ENCODE results near the gene SFXN1. TPM values are rescaled to one million over a fixed set of nuclear protein-coding genes. Genes with fewer than 3 reads are reported as not detected.

Gene SFXN1
- total RNA-seq, 1 donor from 2014 or later = 181 TPM

GRCh38 chr5:175489693-175490443, 11.5 kb downstream of the SFXN1 start:
- Mint-ChIP-seq H3K36me3 (peaks cover 70% of the 10 kb centered on the region), H3K27ac (no peak overlapping the region), H3K9me3 (peaks cover 2% of the 10 kb centered on the region), H3K27me3 (ENCODE audit: insufficient read depth, low read depth) (peaks cover 3% of the 10 kb centered on the region), H3K4me1 (no peaks in the 10 kb centered on the region), H3K4me3 (no peak overlapping the region)
- Histone ChIP-seq H3K4me3 (no peak overlapping the region), H3K36me3 (peaks cover 7% of the 10 kb centered on the region), H3K4me2 (no peak overlapping the region), H3K4me1 (no peaks in the 10 kb centered on the region), H3F3A (ENCODE audit: low read depth) (no peaks in the 10 kb centered on the region), H4K20me1 (ENCODE audit: low read depth) (peaks cover 67% of the 10 kb centered on the region), H3K27me3 (no peaks in the 10 kb centered on the region), H3K79me2 (ENCODE audit: low read depth) (peaks cover 79% of the 10 kb centered on the region), H3K9ac (no peak overlapping the region), H2AFZ (replicated peaks) (no peak overlapping the region), H3K27ac (no peak overlapping the region), H3K9me3 (ENCODE audit: low read depth) (no peaks in the 10 kb centered on the region)
- no peak for DNase-seq (ENCODE audit: low spot score)
- TF ChIP-seq EZH2 (IDR thresholded peaks at IDR 0.05) = no peak
- no peak for TF ChIP-seq EZH2phosphoT487 (IDR thresholded peaks at IDR 0.05)
- TF ChIP-seq, protein P1, sequence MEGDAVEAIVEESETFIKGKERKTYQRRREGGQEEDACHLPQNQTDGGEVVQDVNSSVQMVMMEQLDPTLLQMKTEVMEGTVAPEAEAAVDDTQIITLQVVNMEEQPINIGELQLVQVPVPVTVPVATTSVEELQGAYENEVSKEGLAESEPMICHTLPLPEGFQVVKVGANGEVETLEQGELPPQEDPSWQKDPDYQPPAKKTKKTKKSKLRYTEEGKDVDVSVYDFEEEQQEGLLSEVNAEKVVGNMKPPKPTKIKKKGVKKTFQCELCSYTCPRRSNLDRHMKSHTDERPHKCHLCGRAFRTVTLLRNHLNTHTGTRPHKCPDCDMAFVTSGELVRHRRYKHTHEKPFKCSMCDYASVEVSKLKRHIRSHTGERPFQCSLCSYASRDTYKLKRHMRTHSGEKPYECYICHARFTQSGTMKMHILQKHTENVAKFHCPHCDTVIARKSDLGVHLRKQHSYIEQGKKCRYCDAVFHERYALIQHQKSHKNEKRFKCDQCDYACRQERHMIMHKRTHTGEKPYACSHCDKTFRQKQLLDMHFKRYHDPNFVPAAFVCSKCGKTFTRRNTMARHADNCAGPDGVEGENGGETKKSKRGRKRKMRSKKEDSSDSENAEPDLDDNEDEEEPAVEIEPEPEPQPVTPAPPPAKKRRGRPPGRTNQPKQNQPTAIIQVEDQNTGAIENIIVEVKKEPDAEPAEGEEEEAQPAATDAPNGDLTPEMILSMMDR (IDR thresholded peaks at IDR 0.05) = no peak

DNA sequence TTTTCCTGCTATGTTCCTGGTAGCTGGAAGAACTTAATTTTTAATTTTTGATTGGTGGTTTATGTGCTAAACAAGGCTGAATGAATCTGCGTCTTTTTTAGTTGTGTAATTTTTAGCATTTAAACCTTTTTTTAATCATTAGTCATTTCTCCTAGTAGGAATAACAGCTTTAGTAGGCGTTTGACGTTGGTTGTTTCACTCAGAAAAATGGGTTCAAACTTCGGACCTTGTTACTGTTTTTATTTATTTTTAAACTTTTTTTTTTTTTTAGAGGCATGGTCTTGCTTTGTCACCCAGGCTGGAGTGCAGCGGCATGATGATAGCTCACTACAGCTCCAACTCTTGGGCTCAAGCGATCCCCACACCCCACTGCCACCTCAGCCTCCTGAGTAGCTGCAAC, 12.9 kb downstream of the SFXN1 start:
- H3K9me3 ChIP-seq (ENCODE audit: low read depth) = no peaks in the 10 kb centered on the region
- no peaks in the 10 kb centered on the region for H3F3A ChIP-seq (ENCODE audit: low read depth)
- H3K9ac ChIP-seq = no peak overlapping the region
- Mint-ChIP-seq H3K36me3 (peaks cover 61% of the 10 kb centered on the region), H3K9me3 (peaks cover 2% of the 10 kb centered on the region), H3K27ac (no peak overlapping the region), H3K4me3 (no peak overlapping the region), H3K27me3 (ENCODE audit: insufficient read depth, low read depth) (peaks cover 3% of the 10 kb centered on the region), H3K4me1 (no peaks in the 10 kb centered on the region)
- no peaks in the 10 kb centered on the region for H3K27me3 ChIP-seq
- H3K4me3 ChIP-seq = no peak overlapping the region
- no peak overlapping the region for H2AFZ ChIP-seq (replicated peaks)
- H3K79me2 ChIP-seq (ENCODE audit: low read depth) = peaks cover 74% of the 10 kb centered on the region
- no peak overlapping the region for H3K27ac ChIP-seq
- H4K20me1 ChIP-seq (ENCODE audit: low read depth) = peaks cover 53% of the 10 kb centered on the region
- peaks cover 7% of the 10 kb centered on the region for H3K36me3 ChIP-seq
- no peak for DNase-seq (ENCODE audit: low spot score)
- no peak overlapping the region for H3K4me2 ChIP-seq
- TF ChIP-seq EZH2 (IDR thresholded peaks at IDR 0.05) (no peak), EZH2phosphoT487 (IDR thresholded peaks at IDR 0.05) (no peak)
- TF ChIP-seq, protein P1 (IDR thresholded peaks at IDR 0.05) = no peak
- H3K4me1 ChIP-seq = no peaks in the 10 kb centered on the region

GRCh38 chr5:175493260-175493659, 14.9 kb downstream of the SFXN1 start:
- Histone ChIP-seq H3K36me3 (peaks cover 10% of the 10 kb centered on the region), H3F3A (ENCODE audit: low read depth) (no peaks in the 10 kb centered on the region), H4K20me1 (ENCODE audit: low read depth) (peaks cover 48% of the 10 kb centered on the region), H3K27ac (no peak overlapping the region), H3K4me3 (no peak overlapping the region), H3K4me2 (no peak overlapping the region), H3K79me2 (ENCODE audit: low read depth) (peaks cover 62% of the 10 kb centered on the region), H3K27me3 (no peaks in the 10 kb centered on the region), H3K9me3 (ENCODE audit: low read depth) (no peaks in the 10 kb centered on the region), H3K9ac (no peak overlapping the region), H2AFZ (replicated peaks) (no peak overlapping the region), H3K4me1 (no peaks in the 10 kb centered on the region)
- no peaks in the 10 kb centered on the region for H3K27me3 Mint-ChIP-seq (ENCODE audit: insufficient read depth, low read depth)
- H3K27ac Mint-ChIP-seq = no peak overlapping the region
- no peak for TF ChIP-seq EZH2phosphoT487 (IDR thresholded peaks at IDR 0.05)
- TF ChIP-seq, protein P1 (IDR thresholded peaks at IDR 0.05) = no peak
- no peak for TF ChIP-seq EZH2 (IDR thresholded peaks at IDR 0.05)
- no peak for DNase-seq (ENCODE audit: low spot score)
- no peaks in the 10 kb centered on the region for H3K9me3 Mint-ChIP-seq
- no peaks in the 10 kb centered on the region for H3K4me1 Mint-ChIP-seq
- H3K4me3 Mint-ChIP-seq = no peak overlapping the region
- peaks cover 56% of the 10 kb centered on the region for H3K36me3 Mint-ChIP-seq

All from neural progenitor cell (in vitro differentiated cells).